Activated CD8-positive, alpha-beta memory T cell treated with anti-CD3 and anti-CD28 coated beads for 24 hours (primary cell): ENCODE results near the gene FOXP4.

Source experiments
- DNase-seq: peaks from one replicate; pipeline ENCODE4 v3.0.0-alpha.2; 2020

FOXP4 gene

DNA sequence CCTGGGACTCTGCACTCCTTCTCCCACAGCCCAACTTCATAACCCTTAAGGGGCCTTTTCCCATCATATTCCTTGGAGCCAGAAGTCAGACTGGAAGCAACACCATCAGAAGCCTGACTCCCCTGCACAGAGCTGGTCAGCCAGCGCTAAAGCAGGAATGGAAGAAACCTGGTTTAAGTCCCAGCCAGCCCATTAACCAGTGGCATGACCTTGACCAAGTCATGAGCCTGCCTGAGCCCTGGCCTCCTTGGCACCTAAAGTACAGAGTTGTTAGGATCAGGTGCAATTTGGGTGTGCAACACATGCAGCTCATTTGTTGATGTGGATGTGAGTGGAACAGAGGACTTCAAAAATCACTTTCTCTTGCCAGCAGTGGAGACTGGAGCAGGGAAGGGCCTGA, 20.8 kb downstream of the FOXP4 start:
- no peak for DNase-seq

GRCh38 chr6:41567684-41568083, 21.5 kb downstream of the FOXP4 start:
- no peak for DNase-seq

DNA sequence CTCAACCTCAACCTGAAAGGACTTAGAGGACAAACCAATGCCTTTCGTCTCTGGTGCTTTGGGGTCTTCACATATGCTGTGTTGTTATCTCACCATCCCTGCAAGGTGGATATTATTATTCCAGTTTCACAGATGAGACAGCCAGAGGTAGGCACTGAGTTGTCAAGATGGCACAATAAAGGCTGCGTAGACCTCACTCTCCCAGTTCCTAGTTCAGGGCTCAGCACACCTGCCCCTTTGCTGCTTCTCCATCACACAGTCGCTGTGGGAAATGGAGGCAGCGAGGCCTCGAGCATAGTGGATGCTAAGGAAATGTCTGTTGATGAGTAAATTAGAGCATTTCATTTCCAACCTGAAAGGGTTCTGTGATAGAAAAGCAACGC, 22.0 kb downstream of the FOXP4 start:
- no peak for DNase-seq

DNA sequence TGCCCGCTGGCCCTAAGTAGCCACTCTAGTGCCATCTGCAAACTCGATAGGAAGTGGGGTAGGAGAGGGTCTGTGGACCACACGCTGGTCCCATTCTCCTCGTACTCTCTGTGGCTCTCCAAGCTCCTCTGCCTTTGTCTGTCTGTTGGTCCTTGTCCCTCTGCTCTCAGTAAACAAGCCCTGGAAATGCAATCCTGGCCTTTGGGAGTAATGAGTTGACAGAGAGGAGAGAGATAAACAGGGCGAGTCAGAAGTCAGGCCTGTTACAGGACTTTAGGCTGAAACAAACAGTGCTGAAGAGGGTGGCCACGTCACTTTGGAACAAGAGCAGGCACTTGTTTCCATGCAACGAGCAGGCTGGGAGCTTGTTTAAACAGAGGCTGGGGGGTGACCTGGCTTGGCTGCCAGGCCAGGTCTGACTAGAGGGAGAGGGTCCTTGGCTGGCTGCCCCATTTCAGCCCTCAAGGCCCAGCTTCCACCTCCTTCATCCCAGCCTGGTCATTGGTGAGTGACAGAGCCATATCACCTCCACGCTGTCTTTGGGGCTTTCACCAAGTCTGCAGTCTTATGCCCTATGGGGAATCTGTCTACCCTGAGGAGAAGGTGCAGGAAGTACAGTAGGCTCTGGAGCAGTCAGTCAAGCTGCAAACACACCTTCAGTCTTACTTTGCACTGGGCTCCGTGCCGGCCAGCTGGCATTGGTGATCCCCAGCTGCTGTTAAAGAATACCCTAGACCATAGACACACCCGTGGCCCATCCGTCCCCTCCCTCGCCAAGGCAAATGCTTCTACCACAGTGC, 22.6 kb downstream of the FOXP4 start:
- no peak for DNase-seq

DNA sequence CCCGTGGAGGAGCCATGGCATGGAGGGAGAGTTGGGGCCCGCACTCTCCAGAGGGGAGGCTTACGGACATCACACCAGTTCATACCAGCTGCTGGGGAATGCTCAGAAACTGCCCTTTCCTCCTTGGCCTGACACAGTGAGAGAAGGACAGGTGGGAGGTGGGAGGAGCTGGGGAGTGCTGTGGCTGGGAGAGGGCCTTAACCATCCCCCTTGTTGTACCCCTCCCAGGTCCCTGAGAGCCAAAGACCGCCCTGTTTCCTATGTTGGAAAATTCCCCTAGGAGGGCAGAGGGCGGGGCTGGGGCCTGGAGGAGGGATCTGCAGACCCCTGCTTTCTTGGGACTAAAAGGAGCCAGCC, 24.1 kb downstream of the FOXP4 start:
- DNase-seq = no peak

DNA sequence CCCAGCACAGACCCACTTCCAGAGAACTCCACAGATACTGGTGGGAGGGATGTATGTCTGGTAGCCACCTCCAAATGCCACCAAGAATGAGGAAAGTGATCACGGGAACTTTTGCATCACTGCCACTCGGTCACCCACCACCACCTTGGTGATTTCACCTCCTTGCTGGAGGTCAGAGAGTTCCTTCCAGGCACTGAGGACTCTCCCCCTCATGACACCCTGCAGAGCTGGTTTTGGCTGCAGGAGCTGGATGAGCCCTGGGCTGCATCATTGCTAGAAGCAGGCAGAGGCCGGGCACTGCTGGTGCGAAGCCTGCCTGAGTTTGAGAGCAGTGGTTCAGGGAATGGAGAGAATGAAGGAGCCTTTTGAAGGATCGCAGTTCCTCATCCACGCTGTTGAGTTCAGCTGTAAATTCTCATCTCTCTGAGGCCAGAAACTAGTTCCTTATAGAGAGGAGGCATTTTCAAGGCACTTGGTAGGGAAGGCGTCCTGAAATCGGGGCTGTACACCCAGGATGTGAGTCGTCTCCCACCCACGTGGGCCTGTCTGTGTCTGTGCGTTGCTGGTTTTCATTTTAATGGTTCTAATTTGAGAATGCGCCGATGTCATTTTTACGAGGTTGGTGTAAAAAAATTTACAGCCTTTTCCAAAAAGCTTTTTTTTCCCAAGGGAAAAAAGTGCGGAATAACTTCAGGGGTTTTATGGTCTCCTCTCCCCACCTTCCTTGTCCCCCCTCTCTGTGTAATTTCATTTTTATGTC, 25.0 kb downstream of the FOXP4 start:
- no peak for DNase-seq

DNA sequence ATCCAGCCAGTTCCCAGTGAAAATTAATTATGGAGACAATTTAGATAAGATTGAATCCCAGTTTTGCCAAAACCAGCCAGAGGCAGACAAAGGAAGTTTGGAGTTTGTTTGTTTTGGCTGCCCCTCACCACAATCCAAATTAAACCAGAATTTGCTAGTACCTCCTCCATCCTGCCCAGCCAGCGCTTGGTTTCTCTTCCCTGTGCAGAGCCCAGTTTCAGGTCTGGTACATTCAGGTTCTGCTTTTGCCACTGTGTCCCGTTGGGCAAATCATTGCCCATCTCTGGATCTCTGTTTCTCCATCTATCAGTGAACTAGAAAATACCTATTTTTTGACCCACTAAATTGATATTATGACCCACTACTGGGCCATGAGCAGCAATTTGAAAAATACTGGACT, 26.4 kb downstream of the FOXP4 start:
- no peak for DNase-seq

GRCh38 chr6:41573276-41573675, 27.1 kb downstream of the FOXP4 start:
- no peak for DNase-seq

DNA sequence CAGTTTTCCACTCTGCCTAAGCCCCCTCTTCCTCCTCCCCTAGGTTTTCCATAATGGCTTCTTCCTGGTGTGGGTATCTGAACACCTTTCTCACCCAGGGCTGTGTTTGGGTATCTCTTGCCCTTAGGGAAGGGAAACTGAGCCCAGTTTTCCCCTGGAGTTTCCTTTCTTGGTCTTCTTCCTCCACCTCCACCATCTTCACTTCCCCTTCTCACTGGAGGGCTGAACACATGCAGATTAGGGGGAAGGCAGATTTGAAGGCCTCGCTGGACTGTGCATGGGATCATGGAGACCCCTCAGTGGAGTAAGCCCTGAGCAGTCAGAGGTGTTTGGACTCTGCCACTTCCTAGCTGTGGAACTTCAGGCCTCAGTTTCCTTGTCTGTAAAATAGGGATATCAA, 27.8 kb downstream of the FOXP4 start:
- DNase-seq = no peak

- DNase-seq = no peak
Measured at GRCh38 chr6:41575598-41575997, 29.4 kb downstream of the FOXP4 start.

- no peak for DNase-seq
Measured at GRCh38 chr6:41576667-41577066, 30.5 kb downstream of the FOXP4 start.

- DNase-seq = no peak
Measured at GRCh38 chr6:41577356-41578216, 31.4 kb downstream of the FOXP4 start.

DNA sequence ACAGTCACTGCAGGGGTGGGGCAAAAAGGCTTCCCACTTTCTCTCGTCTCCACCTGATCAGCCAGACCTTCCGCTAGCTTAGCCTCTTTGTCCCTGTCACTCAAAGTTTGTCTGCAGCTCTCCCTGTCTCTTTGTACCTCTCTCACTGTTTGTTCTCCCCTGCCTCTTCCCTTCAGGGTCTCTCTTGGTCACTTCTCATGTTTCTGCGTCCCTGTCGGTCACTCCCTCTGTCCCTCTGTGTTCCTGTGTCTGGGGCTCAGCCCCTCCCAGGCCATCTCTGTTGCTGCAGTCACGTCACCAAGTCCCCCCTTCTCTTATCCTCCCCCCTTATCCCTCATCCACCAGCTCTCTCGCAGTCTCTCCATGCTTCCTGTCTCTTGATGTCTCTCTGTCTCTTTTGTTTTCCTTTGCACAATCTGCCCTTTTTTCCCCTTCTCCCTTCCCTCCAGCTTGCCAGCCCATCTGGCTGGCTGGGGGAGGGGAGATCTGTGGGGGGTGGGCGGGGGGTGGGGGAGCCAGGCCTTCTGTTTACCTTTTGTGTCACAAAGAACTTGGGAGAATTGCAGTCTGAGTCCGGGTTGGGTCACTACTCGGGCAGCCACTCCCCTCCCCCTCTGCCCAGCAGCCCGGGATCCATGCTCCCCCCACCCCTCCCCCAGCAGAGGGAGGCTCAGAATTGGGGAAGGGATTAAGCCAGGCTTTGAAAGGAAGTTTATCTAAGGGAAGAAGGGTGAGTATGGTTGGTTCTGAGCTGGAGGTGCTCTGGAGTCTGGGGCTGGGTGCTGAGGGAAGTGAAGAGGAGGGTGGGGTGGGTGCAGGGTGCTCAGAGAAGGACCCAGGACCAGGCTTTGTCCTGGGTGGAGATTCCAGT, 32.3 kb downstream of the FOXP4 start:
- no peak for DNase-seq

DNA sequence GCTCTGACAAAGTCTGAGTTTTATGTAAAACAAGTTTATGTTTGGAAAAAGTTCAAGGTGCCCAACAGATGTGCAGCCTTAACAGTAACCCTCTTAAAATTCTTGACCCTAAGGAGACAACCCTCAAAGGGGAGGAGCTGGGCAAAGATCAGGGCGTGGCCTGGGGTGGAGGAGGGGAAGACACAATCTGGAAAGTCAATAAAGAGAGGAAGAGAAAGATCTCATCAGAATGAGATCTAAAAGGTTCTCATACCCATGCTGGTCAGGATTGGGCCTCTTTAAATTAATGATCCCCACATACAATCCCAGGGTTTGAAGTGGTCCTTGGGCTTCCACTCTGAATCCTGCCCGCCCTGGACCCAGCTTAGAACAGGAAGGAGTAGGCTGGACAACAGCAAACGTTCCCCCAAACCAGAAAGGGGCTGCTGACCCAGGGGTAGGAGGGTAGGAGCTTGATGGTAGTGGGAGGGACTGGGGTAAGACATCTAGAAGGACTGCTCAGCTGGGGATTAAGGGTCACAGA, 33.0 kb downstream of the FOXP4 start:
- DNase-seq = no peak

GRCh38 chr6:41580690-41581089, 34.5 kb downstream of the FOXP4 start:
- no peak for DNase-seq

DNA sequence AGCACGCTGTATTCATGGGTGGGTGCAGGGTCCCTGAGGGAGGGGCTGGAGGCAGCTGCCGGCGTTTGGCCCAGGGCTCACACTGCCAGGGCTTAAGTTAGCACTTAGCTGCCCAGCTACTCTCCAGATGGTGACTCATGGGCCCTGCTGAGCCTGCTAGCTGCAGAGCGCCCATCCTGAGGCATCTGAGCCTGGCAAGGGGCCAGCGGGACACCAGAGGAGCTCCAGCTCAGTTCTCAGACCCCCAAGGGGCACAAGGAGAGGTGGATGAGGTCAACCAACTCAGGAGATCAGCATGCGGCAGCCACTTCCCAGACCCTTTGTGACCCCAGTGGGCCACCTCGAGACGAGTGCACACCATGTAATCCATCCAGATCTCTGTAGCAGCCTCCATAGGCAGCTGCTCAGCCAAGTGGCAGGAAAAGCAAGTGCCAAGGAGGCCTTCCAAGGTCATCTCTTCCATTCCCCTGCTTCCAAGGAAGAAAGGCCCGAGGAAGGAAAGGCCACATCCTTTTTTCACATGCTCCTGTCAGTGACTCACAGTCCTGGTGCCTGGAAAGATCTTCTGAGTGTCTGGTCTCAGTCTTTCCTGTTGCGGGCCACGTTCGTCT, 35.3 kb downstream of the FOXP4 start:
- DNase-seq = no peak

DNA sequence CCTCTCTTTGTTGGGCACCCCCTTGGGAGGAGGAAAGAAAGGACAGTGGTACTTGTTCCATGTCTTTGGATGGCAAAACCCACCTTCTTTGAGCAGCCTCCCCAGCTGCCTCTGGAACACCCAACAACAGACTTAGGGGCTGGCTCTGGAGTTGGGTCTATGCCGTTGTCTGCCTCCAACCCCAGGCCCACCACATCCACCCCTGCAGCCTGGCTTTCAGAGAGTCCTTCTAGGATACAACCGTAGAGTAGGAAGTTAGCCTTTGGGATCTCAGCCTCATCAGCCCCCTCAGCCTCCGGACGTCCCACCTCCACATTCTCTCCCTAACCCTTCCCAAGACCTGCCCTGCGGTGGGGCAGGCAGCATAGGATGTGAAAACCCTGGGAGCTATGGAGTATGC, 36.4 kb downstream of the FOXP4 start:
- DNase-seq = no peak

DNA sequence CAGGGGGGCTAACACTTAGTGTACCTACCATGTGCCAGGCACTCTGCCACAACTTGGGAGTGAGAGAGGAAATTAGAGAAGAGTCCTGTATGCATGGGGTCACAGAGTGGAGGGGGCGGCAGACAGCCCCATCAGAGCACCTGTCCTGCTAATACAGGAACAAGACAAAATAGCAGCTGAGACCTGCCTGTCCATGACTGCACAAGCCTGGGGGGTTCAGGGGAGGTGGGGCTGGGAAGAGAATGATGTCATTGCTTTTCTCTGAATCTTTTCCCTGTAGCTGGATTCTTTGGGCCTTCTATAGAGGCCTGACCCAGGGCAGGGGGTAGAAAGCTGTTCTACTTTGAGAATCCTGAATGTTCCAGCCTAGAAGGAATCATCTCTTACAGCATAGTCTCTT, 37.4 kb downstream of the FOXP4 start:
- no peak for DNase-seq

DNA sequence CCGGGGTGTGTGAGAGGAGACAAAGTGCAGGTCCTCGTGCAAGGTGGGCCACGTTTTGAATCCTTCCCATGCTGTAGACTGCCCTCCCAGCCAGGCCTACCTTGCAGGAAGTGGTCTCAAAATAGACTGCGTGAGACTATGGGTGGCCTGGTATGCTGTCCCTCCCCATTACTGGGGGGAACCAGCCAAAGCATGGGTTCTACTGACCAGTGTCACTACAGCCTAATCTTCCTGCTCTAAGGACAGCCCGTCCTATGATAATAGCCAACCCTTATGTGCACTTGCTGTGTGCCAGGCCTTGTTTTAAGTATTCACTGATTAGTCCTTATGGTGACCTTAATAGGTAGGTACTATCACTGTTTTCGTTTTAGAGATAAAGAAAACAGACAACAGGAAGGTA, 38.0 kb downstream of the FOXP4 start:
- DNase-seq = no peak

GRCh38 chr6:41584668-41585205, 38.6 kb downstream of the FOXP4 start:
- no peak for DNase-seq

DNA sequence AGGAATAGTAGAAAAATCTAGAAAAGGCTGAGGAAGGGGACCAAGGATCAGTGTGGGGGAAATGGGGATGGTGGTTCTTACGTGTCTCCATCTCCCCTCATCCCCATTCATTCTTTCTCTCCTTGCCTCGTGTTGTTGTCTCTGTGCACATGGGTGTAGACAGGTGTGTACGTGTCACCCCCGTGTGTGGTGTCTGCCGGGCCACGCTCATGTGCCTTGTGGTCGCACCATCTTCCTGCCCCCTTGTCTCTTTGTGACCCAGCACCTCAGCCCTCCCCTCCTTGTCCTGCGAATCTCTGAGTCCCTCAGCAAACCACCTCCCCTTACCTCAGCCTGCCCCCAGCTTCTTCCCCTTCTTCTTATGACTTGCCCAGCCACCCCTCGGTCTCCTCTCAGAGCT, 39.4 kb downstream of the FOXP4 start:
- no peak for DNase-seq
